MM.1S (cell line): Measurements from ENCODE around the gene XRN1.

Source experiments
- CTCF ChIP-seq: fragments of 300-600 bp; sonication (generic); IDR thresholded peaks from 2 replicates; pipeline ENCODE4 v1.5.1; 2016; ENCODE audit warnings: antibody characterized with exemption, low read length, mixed read lengths
- EZH2 ChIP-seq: fragments of 300-600 bp; sonication (generic); optimal IDR thresholded peaks from 2 replicates; pipeline ENCODE3; 2017; ENCODE audit warnings: low read depth, mild to moderate bottlenecking, antibody characterized with exemption, low read length, mixed read lengths
- EZH2phosphoT487 ChIP-seq: fragments of 300-600 bp; sonication (generic); IDR thresholded peaks from 2 replicates; pipeline ENCODE4 v1.6.1; 2018; ENCODE audit warnings: antibody characterized with exemption, low read length

- TF ChIP-seq CTCF (no peak), EZH2 (no peak), EZH2phosphoT487 (no peak)
These were observed 73.2 kb downstream of the XRN1 start for GRCh38 chr3:142374687-142375086.
